Sigmoid colon (tissue), 4 donors: ENCODE data around the gene LITAF.

Experiments used
- EP300 ChIP-seq, 4 donors: sonication (generic); formaldehyde crosslinking; IDR thresholded peaks; one replicate each; pipeline ENCODE4 v1.6.1; 2017; ENCODE audit warnings: antibody characterized with exemption in 4 of 4
- POLR2AphosphoS5 ChIP-seq, 4 donors: sonication (generic); formaldehyde crosslinking; IDR thresholded peaks; one replicate each; pipeline ENCODE4 v1.6.1; 2017; ENCODE audit warnings: antibody characterized with exemption in 4 of 4

GRCh38 chr16:11550791-11551498, 35.8 kb downstream of the LITAF start:
- TF ChIP-seq POLR2AphosphoS5 (IDR thresholded peaks at IDR 0.05) (no peak), EP300 (IDR thresholded peaks at IDR 0.05) (no peak)
